HCT116 (cell line): ENCODE measurements around the gene LNPEP.

Source experiments
- CEBPB ChIP-seq: IDR thresholded peaks from 2 replicates; pipeline ENCODE4 v1.6.1; 2012; ENCODE audit warnings: low read depth
- CTCF ChIP-seq, 3 experiments: fragments of 200-600 bp in 1 of 3; sonication (generic) in 1 of 3; IDR thresholded peaks in 2 of 3; conservative IDR thresholded peaks in 1 of 3; 2 replicates each; pipeline ENCODE4 v1.5.1; 2012 to 2017; ENCODE audit warnings: low read depth in 2 of 3, low read length in 2 of 3, antibody characterized with exemption in 1 of 3, borderline replicate concordance in 1 of 3, control low read depth in 1 of 3, mild to moderate bottlenecking in 1 of 3, mixed read lengths in 1 of 3, mixed run types in 1 of 3, moderate library complexity in 1 of 3; ENCODE audit not compliant: insufficient read depth in 1 of 3
- ELF1 ChIP-seq: IDR thresholded peaks from 2 replicates; pipeline ENCODE4 v1.6.1; 2012; ENCODE audit warnings: low read depth, borderline replicate concordance
- EZH2 ChIP-seq: fragments of 200-600 bp; sonication (generic); IDR thresholded peaks from 2 replicates; pipeline ENCODE4 v1.6.1; 2017; ENCODE audit warnings: antibody characterized with exemption, mixed run types
- EZH2phosphoT487 ChIP-seq: fragments of 200-600 bp; IDR thresholded peaks from 2 replicates; pipeline ENCODE4 v1.6.1; 2018; ENCODE audit warnings: antibody characterized with exemption, borderline replicate concordance
- FOSL1 ChIP-seq: IDR thresholded peaks from 2 replicates; pipeline ENCODE4 v1.6.1; 2012; ENCODE audit warnings: low read depth
- JUND ChIP-seq: IDR thresholded peaks from 2 replicates; pipeline ENCODE4 v1.6.1; 2012
- POLR2A ChIP-seq: IDR thresholded peaks from 2 replicates; pipeline ENCODE4 v1.7.0; 2011; ENCODE audit warnings: borderline replicate concordance; ENCODE audit not compliant: insufficient read depth, insufficient read length; ENCODE audit errors: extremely low read depth
- POLR2AphosphoS5 ChIP-seq: IDR thresholded peaks from 2 replicates; pipeline ENCODE4 v1.6.1; 2011; ENCODE audit warnings: mild to moderate bottlenecking, low read depth, low read length, moderate library complexity
- TF ChIP-seq, protein P1 (sequence below): IDR thresholded peaks from 2 replicates; pipeline ENCODE4 v1.6.1; 2012; ENCODE audit warnings: low read depth
- TF ChIP-seq, protein P2 (sequence below): IDR thresholded peaks from 2 replicates; pipeline ENCODE4 v1.6.1; 2012

- no peak for TF ChIP-seq POLR2A
- TF ChIP-seq CTCF (IDR thresholded peaks at IDR 0.05 in 2 of 3, conservative IDR thresholded peaks at IDR 0.05 in 1 of 3; ENCODE audit: borderline replicate concordance in 1 of 3, insufficient read depth in 1 of 3, low read depth in 2 of 3, low read length in 2 of 3), result no peak
- no peak for TF ChIP-seq FOSL1
- TF ChIP-seq EZH2, result no peak
- no peak for TF ChIP-seq POLR2AphosphoS5
- TF ChIP-seq, protein P1, sequence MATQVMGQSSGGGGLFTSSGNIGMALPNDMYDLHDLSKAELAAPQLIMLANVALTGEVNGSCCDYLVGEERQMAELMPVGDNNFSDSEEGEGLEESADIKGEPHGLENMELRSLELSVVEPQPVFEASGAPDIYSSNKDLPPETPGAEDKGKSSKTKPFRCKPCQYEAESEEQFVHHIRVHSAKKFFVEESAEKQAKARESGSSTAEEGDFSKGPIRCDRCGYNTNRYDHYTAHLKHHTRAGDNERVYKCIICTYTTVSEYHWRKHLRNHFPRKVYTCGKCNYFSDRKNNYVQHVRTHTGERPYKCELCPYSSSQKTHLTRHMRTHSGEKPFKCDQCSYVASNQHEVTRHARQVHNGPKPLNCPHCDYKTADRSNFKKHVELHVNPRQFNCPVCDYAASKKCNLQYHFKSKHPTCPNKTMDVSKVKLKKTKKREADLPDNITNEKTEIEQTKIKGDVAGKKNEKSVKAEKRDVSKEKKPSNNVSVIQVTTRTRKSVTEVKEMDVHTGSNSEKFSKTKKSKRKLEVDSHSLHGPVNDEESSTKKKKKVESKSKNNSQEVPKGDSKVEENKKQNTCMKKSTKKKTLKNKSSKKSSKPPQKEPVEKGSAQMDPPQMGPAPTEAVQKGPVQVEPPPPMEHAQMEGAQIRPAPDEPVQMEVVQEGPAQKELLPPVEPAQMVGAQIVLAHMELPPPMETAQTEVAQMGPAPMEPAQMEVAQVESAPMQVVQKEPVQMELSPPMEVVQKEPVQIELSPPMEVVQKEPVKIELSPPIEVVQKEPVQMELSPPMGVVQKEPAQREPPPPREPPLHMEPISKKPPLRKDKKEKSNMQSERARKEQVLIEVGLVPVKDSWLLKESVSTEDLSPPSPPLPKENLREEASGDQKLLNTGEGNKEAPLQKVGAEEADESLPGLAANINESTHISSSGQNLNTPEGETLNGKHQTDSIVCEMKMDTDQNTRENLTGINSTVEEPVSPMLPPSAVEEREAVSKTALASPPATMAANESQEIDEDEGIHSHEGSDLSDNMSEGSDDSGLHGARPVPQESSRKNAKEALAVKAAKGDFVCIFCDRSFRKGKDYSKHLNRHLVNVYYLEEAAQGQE, result no peak
- no peak for TF ChIP-seq CEBPB
- no peak for TF ChIP-seq JUND
- TF ChIP-seq, protein P2, sequence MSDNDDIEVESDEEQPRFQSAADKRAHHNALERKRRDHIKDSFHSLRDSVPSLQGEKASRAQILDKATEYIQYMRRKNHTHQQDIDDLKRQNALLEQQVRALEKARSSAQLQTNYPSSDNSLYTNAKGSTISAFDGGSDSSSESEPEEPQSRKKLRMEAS, result no peak
- TF ChIP-seq EZH2phosphoT487, result no peak
- TF ChIP-seq ELF1, result no peak
Observed at GRCh38 chr5:96936431-96937320, 796 bp downstream of the LNPEP start.
